ENCODE results near the gene ATP8A2.

The ATP8A2 gene

DNA sequence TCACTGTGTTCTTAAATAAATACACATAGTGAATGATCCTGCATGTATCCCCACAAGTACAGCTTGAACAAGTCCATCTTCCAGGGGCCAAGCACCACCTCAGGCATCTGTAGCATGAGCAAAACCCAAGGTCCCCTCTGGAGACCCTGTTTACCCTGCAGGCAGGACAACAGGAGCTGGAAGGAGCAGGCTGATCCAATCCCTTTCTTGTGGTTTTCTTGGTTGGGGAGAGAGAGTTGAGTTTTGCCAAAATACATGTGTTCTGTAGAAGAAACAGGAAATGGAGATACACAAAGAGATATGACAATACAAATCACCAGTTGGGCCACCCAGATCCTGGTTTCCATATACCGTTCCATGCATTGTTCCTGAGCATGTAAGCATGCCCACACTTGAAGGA is 587.2 kb downstream of the ATP8A2 start:
- Histone ChIP-seq H3K9me2 (replicated peaks; ENCODE audit: insufficient read depth, low read length) (no peaks in the 10 kb centered on the region), H3K4me3 (ENCODE audit: low read length) (no peak overlapping the region), H4K20me1 (ENCODE audit: insufficient read depth, low read length) (no peaks in the 10 kb centered on the region), H3K4me2 (ENCODE audit: low read depth, low read length) (no peak overlapping the region), H3K79me2 (ENCODE audit: low read length) (no peaks in the 10 kb centered on the region), H3F3A (ENCODE audit: insufficient read depth, low read length) (no peaks in the 10 kb centered on the region), H2AFZ (ENCODE audit: low read length) (no peak overlapping the region), H3K9me3 (replicated peaks; ENCODE audit: insufficient read depth, low read length) (no peaks in the 10 kb centered on the region), H3K4me1 (ENCODE audit: low read length) (no peaks in the 10 kb centered on the region), H3K9ac (ENCODE audit: low read length) (no peak overlapping the region), H3K36me3 (replicated peaks; ENCODE audit: insufficient read depth, low read length) (no peaks in the 10 kb centered on the region), H3K27me3 (replicated peaks; ENCODE audit: insufficient read depth, low read length) (no peaks in the 10 kb centered on the region), H3K27ac (ENCODE audit: low read length) (no peak overlapping the region)
- no peak for TF ChIP-seq EZH2phosphoT487 (IDR thresholded peaks at IDR 0.05; ENCODE audit: low read length)
- TF ChIP-seq, protein P1, sequence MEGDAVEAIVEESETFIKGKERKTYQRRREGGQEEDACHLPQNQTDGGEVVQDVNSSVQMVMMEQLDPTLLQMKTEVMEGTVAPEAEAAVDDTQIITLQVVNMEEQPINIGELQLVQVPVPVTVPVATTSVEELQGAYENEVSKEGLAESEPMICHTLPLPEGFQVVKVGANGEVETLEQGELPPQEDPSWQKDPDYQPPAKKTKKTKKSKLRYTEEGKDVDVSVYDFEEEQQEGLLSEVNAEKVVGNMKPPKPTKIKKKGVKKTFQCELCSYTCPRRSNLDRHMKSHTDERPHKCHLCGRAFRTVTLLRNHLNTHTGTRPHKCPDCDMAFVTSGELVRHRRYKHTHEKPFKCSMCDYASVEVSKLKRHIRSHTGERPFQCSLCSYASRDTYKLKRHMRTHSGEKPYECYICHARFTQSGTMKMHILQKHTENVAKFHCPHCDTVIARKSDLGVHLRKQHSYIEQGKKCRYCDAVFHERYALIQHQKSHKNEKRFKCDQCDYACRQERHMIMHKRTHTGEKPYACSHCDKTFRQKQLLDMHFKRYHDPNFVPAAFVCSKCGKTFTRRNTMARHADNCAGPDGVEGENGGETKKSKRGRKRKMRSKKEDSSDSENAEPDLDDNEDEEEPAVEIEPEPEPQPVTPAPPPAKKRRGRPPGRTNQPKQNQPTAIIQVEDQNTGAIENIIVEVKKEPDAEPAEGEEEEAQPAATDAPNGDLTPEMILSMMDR (IDR thresholded peaks at IDR 0.05; ENCODE audit: low read length), result no peak
- no peak for TF ChIP-seq EZH2 (optimal IDR thresholded peaks at IDR 0.05; ENCODE audit: low read depth, low read length)
- no peak for DNase-seq

DNA sequence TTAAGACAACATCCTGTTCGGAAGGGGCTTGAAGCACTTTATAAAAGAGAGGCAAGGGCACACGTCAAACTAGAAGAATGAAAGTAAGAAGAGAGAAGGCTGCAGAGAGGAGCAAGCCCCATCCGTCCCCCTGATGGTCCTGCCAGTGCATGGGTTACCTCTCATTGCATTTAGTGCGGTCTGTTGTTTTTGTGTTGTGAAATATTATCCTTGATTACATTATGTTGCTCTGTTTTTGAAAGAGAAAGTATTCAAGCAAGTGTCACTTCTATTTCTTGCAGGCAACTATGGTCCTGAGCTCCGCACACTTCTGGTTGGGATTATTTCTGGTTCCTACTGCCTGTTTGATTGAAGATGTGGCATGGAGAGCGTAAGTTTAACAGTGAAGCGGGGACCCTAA is 589.5 kb downstream of the ATP8A2 start:
- Histone ChIP-seq H3K4me2 (ENCODE audit: low read depth, low read length) (no peak overlapping the region), H3K9me3 (replicated peaks; ENCODE audit: insufficient read depth, low read length) (no peaks in the 10 kb centered on the region), H3K36me3 (replicated peaks; ENCODE audit: insufficient read depth, low read length) (no peaks in the 10 kb centered on the region), H3F3A (ENCODE audit: insufficient read depth, low read length) (no peaks in the 10 kb centered on the region), H3K9ac (ENCODE audit: low read length) (no peak overlapping the region), H2AFZ (ENCODE audit: low read length) (no peak overlapping the region), H4K20me1 (ENCODE audit: insufficient read depth, low read length) (no peaks in the 10 kb centered on the region), H3K4me3 (ENCODE audit: low read length) (no peak overlapping the region), H3K4me1 (ENCODE audit: low read length) (no peaks in the 10 kb centered on the region), H3K79me2 (ENCODE audit: low read length) (no peaks in the 10 kb centered on the region), H3K27me3 (replicated peaks; ENCODE audit: insufficient read depth, low read length) (no peaks in the 10 kb centered on the region), H3K9me2 (replicated peaks; ENCODE audit: insufficient read depth, low read length) (no peaks in the 10 kb centered on the region), H3K27ac (ENCODE audit: low read length) (no peak overlapping the region)
- no peak for DNase-seq
- TF ChIP-seq EZH2 (optimal IDR thresholded peaks at IDR 0.05; ENCODE audit: low read depth, low read length) (no peak), EZH2phosphoT487 (IDR thresholded peaks at IDR 0.05; ENCODE audit: low read length) (no peak)
- TF ChIP-seq, protein P1 (IDR thresholded peaks at IDR 0.05; ENCODE audit: low read length), result no peak

DNA sequence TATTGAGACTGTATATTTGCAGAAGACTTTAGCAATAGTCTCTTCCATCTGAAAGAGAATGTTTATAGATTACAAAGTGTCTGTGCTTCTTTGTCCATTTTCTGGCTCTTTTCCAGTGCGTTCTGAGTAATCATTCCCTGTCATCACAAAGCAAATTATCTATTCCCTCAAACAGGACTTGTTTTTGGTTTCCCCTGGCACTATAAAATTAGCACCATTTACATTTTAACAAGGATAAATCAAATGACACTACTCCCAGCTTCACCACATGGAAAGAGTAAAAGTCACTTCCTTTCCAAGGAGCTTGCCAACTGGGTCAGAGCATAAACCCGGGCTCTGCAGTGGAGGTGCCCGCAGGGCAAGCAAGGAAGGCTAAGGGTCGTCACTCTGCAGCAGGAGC is 591.9 kb downstream of the ATP8A2 start:
- no peaks in the 10 kb centered on the region for H3K9me3 ChIP-seq (replicated peaks; ENCODE audit: insufficient read depth, low read length)
- H3K79me2 ChIP-seq (ENCODE audit: low read length), result no peaks in the 10 kb centered on the region
- no peaks in the 10 kb centered on the region for H3F3A ChIP-seq (ENCODE audit: insufficient read depth, low read length)
- H3K9ac ChIP-seq (ENCODE audit: low read length), result no peak overlapping the region
- no peaks in the 10 kb centered on the region for H3K9me2 ChIP-seq (replicated peaks; ENCODE audit: insufficient read depth, low read length)
- H2AFZ ChIP-seq (ENCODE audit: low read length), result no peak overlapping the region
- H4K20me1 ChIP-seq (ENCODE audit: insufficient read depth, low read length), result no peaks in the 10 kb centered on the region
- H3K27ac ChIP-seq (ENCODE audit: low read length), result no peak overlapping the region
- H3K36me3 ChIP-seq (replicated peaks; ENCODE audit: insufficient read depth, low read length), result no peaks in the 10 kb centered on the region
- no peaks in the 10 kb centered on the region for H3K27me3 ChIP-seq (replicated peaks; ENCODE audit: insufficient read depth, low read length)
- DNase-seq, result no peak
- H3K4me2 ChIP-seq (ENCODE audit: low read depth, low read length), result no peak overlapping the region
- no peak overlapping the region for H3K4me3 ChIP-seq (ENCODE audit: low read length)
- no peaks in the 10 kb centered on the region for H3K4me1 ChIP-seq (ENCODE audit: low read length)
- TF ChIP-seq EZH2phosphoT487 (IDR thresholded peaks at IDR 0.05; ENCODE audit: low read length) (no peak), EZH2 (optimal IDR thresholded peaks at IDR 0.05; ENCODE audit: low read depth, low read length) (no peak)
- TF ChIP-seq, protein P1 (IDR thresholded peaks at IDR 0.05; ENCODE audit: low read length), result no peak

All from MM.1S (cell line).